GM23338 (cell line): Measurements from ENCODE around the gene CHIC2. TPM values are rescaled to one million over a fixed set of nuclear protein-coding genes. Genes with fewer than 3 reads are reported as not detected.

Source experiments
- ATAC-seq: fragments of 200-7000 bp; cut with Tn5 transposase; 3 replicates; pipeline ENCODE4 v1.9.1; 2020
- DNase-seq: peaks from one replicate; pipeline ENCODE4 v3.0.0-alpha.2; 2015; ENCODE audit warnings: low spot score
- H2AFZ ChIP-seq: fragments of 200-600 bp; sonication (generic); 2 replicates; pipeline ENCODE4 v1.8.0; 2016; ENCODE audit warnings: antibody characterized with exemption, mild to moderate bottlenecking, moderate library complexity
- H3F3A ChIP-seq: fragments of 200-600 bp; sonication (generic); replicated peaks from 2 replicates; pipeline ENCODE4 v1.8.0; 2017; ENCODE audit warnings: antibody characterized with exemption, mixed run types, low read depth
- H3K27ac ChIP-seq: fragments of 200-600 bp; sonication (generic); 2 replicates; pipeline ENCODE4 v1.6.1; 2016; ENCODE audit warnings: low read depth
- H3K27me3 ChIP-seq: fragments of 200-600 bp; sonication (generic); 2 replicates; pipeline ENCODE4 v1.8.0; 2016; ENCODE audit warnings: mild to moderate bottlenecking, mixed run types, moderate library complexity; ENCODE audit not compliant: insufficient read depth
- H3K36me3 ChIP-seq: fragments of 200-600 bp; sonication (generic); 2 replicates; pipeline ENCODE4 v1.8.0; 2016; ENCODE audit warnings: mild to moderate bottlenecking; ENCODE audit not compliant: insufficient read depth
- H3K4me1 ChIP-seq: fragments of 200-600 bp; sonication (generic); 2 replicates; pipeline ENCODE4 v1.8.0; 2016; ENCODE audit warnings: mild to moderate bottlenecking, moderate library complexity; ENCODE audit not compliant: insufficient read depth
- H3K4me2 ChIP-seq: fragments of 200-600 bp; sonication (generic); 2 replicates; pipeline ENCODE4 v1.7.1; 2017; ENCODE audit warnings: mixed run types
- H3K4me3 ChIP-seq: fragments of 200-600 bp; sonication (generic); 2 replicates; pipeline ENCODE4 v1.6.1; 2016; ENCODE audit warnings: mixed run types
- H3K79me2 ChIP-seq: fragments of 200-600 bp; sonication (generic); replicated peaks from 2 replicates; pipeline ENCODE4 v1.8.0; 2017; ENCODE audit warnings: mild to moderate bottlenecking; ENCODE audit not compliant: insufficient read depth
- H3K9me2 ChIP-seq: fragments of 200-600 bp; sonication (generic); 2 replicates; pipeline ENCODE4 v1.8.0; 2017; ENCODE audit not compliant: insufficient read depth
- H4K20me1 ChIP-seq: fragments of 200-600 bp; sonication (generic); replicated peaks from 2 replicates; pipeline ENCODE4 v1.8.0; 2017; ENCODE audit warnings: mild to moderate bottlenecking; ENCODE audit not compliant: insufficient read depth
- H3K27ac Mint-ChIP-seq: 2 replicates; pipeline ENCODE4 v1.8.0; 2020; ENCODE audit warnings: inconsistent platforms, mild to moderate bottlenecking, moderate library complexity, mixed read lengths
- H3K27me3 Mint-ChIP-seq: 3 replicates; pipeline ENCODE4 v1.8.0; 2022; ENCODE audit warnings: low read depth, mild to moderate bottlenecking, moderate library complexity, mixed read lengths, inconsistent platforms; ENCODE audit not compliant: insufficient read depth, poor library complexity
- H3K36me3 Mint-ChIP-seq: 3 replicates; pipeline ENCODE4 v1.8.0; 2021; ENCODE audit warnings: low read depth, mild to moderate bottlenecking, inconsistent platforms, moderate library complexity, mixed read lengths
- H3K4me1 Mint-ChIP-seq: 3 replicates; pipeline ENCODE4 v1.8.0; 2020; ENCODE audit warnings: mild to moderate bottlenecking, inconsistent platforms, mixed read lengths
- H3K4me3 Mint-ChIP-seq: 3 replicates; pipeline ENCODE4 v1.8.0; 2021; ENCODE audit warnings: moderate library complexity, mild to moderate bottlenecking, inconsistent platforms, mixed read lengths
- H3K9me3 Mint-ChIP-seq: 3 replicates; pipeline ENCODE4 v1.8.0; 2020; ENCODE audit warnings: moderate library complexity, mild to moderate bottlenecking, inconsistent platforms, mixed read lengths
- CREB1 ChIP-seq: fragments of 250-450 bp; sonication (Bioruptor Pico); IDR thresholded peaks from 2 replicates; pipeline ENCODE4 v1.5.0; 2020; ENCODE audit warnings: low read depth, mild to moderate bottlenecking, moderate library complexity
- EZH2 ChIP-seq: fragments of 200-600 bp; sonication (generic); IDR thresholded peaks from one replicate; pipeline ENCODE4 v1.8.0; 2017; ENCODE audit warnings: antibody characterized with exemption, mild to moderate bottlenecking, low read depth; ENCODE audit not compliant: unreplicated experiment
- EZH2phosphoT487 ChIP-seq: fragments of 200-600 bp; sonication (generic); IDR thresholded peaks from one replicate; pipeline ENCODE4 v1.8.1; 2018; ENCODE audit warnings: antibody characterized with exemption; ENCODE audit not compliant: unreplicated experiment
- JUNB ChIP-seq: IDR thresholded peaks from one replicate; pipeline ENCODE4 v1.6.1; 2016; ENCODE audit warnings: antibody characterized with exemption; ENCODE audit not compliant: unreplicated experiment
- NANOG ChIP-seq: IDR thresholded peaks from 2 replicates; pipeline ENCODE4 v1.6.1; 2016; ENCODE audit warnings: antibody characterized with exemption, borderline replicate concordance
- POLR2AphosphoS5 ChIP-seq: IDR thresholded peaks from 2 replicates; pipeline ENCODE4 v1.6.1; 2016; ENCODE audit warnings: antibody characterized with exemption, low read depth
- STAT1 ChIP-seq: IDR thresholded peaks from one replicate; pipeline ENCODE4 v1.6.1; 2016; ENCODE audit warnings: antibody characterized with exemption; ENCODE audit not compliant: unreplicated experiment
- ZNF114 ChIP-seq: fragments of 250-450 bp; sonication (Bioruptor Pico); IDR thresholded peaks from 2 replicates; pipeline ENCODE4 v1.5.0; 2020; ENCODE audit warnings: mild to moderate bottlenecking, moderate library complexity
- ZNF331 ChIP-seq: fragments of 250-450 bp; sonication (Bioruptor Pico); IDR thresholded peaks from 2 replicates; pipeline ENCODE4 v1.5.0; 2020; ENCODE audit warnings: low read depth, mild to moderate bottlenecking, moderate library complexity
- ZNF462 ChIP-seq: fragments of 250-450 bp; sonication (Bioruptor Pico); IDR thresholded peaks from 2 replicates; pipeline ENCODE4 v1.5.0; 2020; ENCODE audit warnings: mild to moderate bottlenecking, moderate library complexity
- polyA plus RNA-seq: library from polyadenylated mRNA; unstranded; fragments of >200 nt; fragmentation: Nextera tagmentation; extraction: Ambion mirVana; gene quantifications from 2 replicates; pipeline ENCODE4 v1.2.1, GENCODE V29; 2016
- total RNA-seq: library from RNA; depleted of rRNA; stranded (reverse); fragments of >200 nt; shearing (Covaris generic); gene quantifications from 2 replicates; pipeline ENCODE4 v1.2.3, GENCODE V29; 2014
- TF ChIP-seq, protein P1 (sequence below): IDR thresholded peaks from 2 replicates; pipeline ENCODE4 v1.6.1; 2016; ENCODE audit warnings: antibody characterized with exemption
- TF ChIP-seq, protein P2 (sequence below), 2 experiments: fragments of 200-600 bp in 1 of 2; sonication (generic) in 1 of 2; conservative IDR thresholded peaks; 2 replicates each; pipeline versions ENCODE4 v1.5.1 to v1.6.1; 2016 to 2017; ENCODE audit warnings: antibody characterized with exemption in 2 of 2, low read depth in 2 of 2, mild to moderate bottlenecking in 2 of 2, moderate library complexity in 1 of 2

CHIC2 gene
- total and polyA plus RNA-seq, 2 experiments from 2014 or later: 17.2 to 18.3 TPM

GRCh38 chr4:54090404-54090803 lies 26.0 kb upstream of the CHIC2 start:
- Histone ChIP-seq H2AFZ (no peak overlapping the region), H3K4me2 (no peak overlapping the region), H3K27ac (no peak overlapping the region), H3K79me2 (no peaks in the 10 kb centered on the region), H3K36me3 (no peaks in the 10 kb centered on the region), H4K20me1 (peaks cover 7% of the 10 kb centered on the region; the same call in 1 of the 2 replicates), H3K27me3 (peaks cover 87% of the 10 kb centered on the region), H3K4me3 (no peak overlapping the region), H3K9me2 (peaks cover 6% of the 10 kb centered on the region; the same call in 1 of the 2 replicates), H3K4me1 (peaks cover 35% of the 10 kb centered on the region), H3F3A (peaks cover 27% of the 10 kb centered on the region)
- Mint-ChIP-seq H3K36me3 (no peaks in the 10 kb centered on the region), H3K4me3 (no peak overlapping the region; the same call in 2 of the 3 replicates), H3K4me1 (peaks cover 35% of the 10 kb centered on the region), H3K27me3 (peaks cover 57% of the 10 kb centered on the region), H3K9me3 (no peaks in the 10 kb centered on the region), H3K27ac (no peak overlapping the region)
- DNase-seq (no peak), ATAC-seq (no peak)
- TF ChIP-seq, protein P1, sequence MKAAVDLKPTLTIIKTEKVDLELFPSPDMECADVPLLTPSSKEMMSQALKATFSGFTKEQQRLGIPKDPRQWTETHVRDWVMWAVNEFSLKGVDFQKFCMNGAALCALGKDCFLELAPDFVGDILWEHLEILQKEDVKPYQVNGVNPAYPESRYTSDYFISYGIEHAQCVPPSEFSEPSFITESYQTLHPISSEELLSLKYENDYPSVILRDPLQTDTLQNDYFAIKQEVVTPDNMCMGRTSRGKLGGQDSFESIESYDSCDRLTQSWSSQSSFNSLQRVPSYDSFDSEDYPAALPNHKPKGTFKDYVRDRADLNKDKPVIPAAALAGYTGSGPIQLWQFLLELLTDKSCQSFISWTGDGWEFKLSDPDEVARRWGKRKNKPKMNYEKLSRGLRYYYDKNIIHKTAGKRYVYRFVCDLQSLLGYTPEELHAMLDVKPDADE: no peak
- TF ChIP-seq EZH2 (peak; percentile 10), ZNF114 (CRISPR knock-in tag) (no peak)

- no peaks in the 10 kb centered on the region for H3K9me3 Mint-ChIP-seq
- peaks cover 6% of the 10 kb centered on the region; the same call in 1 of the 2 replicates for H3K9me2 ChIP-seq
- peaks cover 30% of the 10 kb centered on the region for H3K4me1 Mint-ChIP-seq
- TF ChIP-seq, protein P1: no peak
- TF ChIP-seq JUNB (no peak), EZH2 (no peak), ZNF331 (CRISPR knock-in tag) (no peak), STAT1 (no peak), CREB1 (no peak), EZH2phosphoT487 (no peak), ZNF114 (CRISPR knock-in tag) (no peak), NANOG (no peak), POLR2AphosphoS5 (no peak), ZNF462 (CRISPR knock-in tag) (no peak)
- TF ChIP-seq, protein P2, sequence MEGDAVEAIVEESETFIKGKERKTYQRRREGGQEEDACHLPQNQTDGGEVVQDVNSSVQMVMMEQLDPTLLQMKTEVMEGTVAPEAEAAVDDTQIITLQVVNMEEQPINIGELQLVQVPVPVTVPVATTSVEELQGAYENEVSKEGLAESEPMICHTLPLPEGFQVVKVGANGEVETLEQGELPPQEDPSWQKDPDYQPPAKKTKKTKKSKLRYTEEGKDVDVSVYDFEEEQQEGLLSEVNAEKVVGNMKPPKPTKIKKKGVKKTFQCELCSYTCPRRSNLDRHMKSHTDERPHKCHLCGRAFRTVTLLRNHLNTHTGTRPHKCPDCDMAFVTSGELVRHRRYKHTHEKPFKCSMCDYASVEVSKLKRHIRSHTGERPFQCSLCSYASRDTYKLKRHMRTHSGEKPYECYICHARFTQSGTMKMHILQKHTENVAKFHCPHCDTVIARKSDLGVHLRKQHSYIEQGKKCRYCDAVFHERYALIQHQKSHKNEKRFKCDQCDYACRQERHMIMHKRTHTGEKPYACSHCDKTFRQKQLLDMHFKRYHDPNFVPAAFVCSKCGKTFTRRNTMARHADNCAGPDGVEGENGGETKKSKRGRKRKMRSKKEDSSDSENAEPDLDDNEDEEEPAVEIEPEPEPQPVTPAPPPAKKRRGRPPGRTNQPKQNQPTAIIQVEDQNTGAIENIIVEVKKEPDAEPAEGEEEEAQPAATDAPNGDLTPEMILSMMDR (conservative IDR thresholded peaks at IDR 0.05; ENCODE audit: low read depth in 2 of 2): no peak
Observed at GRCh38 chr4:54089875-54090274, 25.5 kb upstream of the CHIC2 start.

More at GRCh38 chr4:54089875-54090274, 25.5 kb upstream of the CHIC2 start:
- Mint-ChIP-seq H3K4me3 (no peak overlapping the region), H3K36me3 (no peaks in the 10 kb centered on the region), H3K27ac (no peak overlapping the region), H3K27me3 (peaks cover 52% of the 10 kb centered on the region)
- Histone ChIP-seq H3K36me3 (no peaks in the 10 kb centered on the region), H2AFZ (no peak overlapping the region), H3K4me1 (peaks cover 30% of the 10 kb centered on the region), H3K27ac (no peak overlapping the region), H3K79me2 (no peaks in the 10 kb centered on the region), H3F3A (peaks cover 22% of the 10 kb centered on the region), H3K4me2 (no peak overlapping the region), H3K4me3 (no peak overlapping the region), H3K27me3 (peaks cover 81% of the 10 kb centered on the region), H4K20me1 (peaks cover 7% of the 10 kb centered on the region; the same call in 1 of the 2 replicates)
- no peak for ATAC-seq
- no peak for DNase-seq
